ENCODE results near the gene MAP3K2.

MAP3K2 gene

GRCh38 chr2:127407091-127407490, 19.3 kb upstream of the MAP3K2 start:
- no peak for DNase-seq (ENCODE audit: low read depth in 2 of 2)

DNA sequence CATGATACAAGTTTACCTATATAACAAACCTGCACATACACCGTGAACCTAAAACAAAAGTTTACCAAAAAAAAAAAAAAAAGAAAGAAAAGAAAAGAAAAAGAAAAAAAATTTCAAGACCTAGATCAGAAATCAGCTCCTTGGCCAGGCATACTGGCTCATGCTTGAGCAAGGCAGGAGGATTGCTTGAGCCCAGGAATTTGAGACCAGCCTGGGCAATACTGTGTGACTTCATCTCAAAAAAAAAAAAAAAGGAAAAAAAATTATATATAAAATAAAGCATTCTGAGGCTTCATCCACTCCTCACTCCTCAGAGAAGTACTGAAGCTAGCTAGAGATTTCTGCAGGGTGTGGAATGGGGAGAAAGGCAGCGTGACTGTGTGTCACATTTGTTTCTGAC, 18.7 kb upstream of the MAP3K2 start:
- DNase-seq (ENCODE audit: low read depth in 2 of 2): no peak

- no peak for DNase-seq (ENCODE audit: low read depth in 2 of 2)
Measured at GRCh38 chr2:127405255-127405610, 17.5 kb upstream of the MAP3K2 start.

DNA sequence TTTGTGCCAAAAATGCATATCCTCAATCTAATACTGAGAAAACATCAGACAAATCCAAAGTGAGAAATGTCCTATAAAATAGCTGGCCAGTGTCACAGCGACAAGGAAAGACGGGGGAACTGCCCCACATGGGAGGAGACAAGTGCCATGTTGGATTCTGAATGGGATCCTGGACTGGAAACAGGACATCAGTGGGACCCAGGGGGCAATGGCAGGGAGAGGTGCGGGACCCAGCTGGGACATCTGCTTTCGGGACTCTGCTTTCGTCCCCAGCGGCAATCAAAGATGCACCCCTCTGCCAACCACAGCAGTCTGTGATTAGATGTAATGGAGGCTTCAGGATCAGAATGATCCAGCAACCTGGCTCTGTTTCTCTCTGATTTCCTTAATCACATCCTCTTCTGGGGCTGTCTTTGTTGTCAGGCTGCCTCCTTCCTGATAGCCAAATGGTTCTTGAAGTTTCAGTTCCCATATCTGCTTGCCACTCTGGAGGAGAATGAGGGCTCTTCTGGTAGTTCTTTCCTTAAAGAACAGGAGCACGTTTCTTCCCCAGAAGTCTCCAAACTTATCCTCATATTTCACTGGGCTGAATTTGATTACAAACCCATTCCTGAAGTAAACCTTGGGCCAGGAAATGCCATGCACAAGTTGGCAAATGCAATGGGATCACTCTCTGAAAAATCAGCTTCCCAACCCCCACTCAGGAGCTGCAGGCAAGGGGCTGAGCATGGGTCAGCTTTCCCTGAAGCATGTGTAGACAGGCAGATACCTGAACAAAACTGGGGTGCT, 16.9 kb upstream of the MAP3K2 start:
- no peak for DNase-seq (ENCODE audit: low read depth in 2 of 2)

- DNase-seq (ENCODE audit: low read depth in 2 of 2): no peak
Measured at GRCh38 chr2:127403460-127403859, 15.7 kb upstream of the MAP3K2 start.

DNA sequence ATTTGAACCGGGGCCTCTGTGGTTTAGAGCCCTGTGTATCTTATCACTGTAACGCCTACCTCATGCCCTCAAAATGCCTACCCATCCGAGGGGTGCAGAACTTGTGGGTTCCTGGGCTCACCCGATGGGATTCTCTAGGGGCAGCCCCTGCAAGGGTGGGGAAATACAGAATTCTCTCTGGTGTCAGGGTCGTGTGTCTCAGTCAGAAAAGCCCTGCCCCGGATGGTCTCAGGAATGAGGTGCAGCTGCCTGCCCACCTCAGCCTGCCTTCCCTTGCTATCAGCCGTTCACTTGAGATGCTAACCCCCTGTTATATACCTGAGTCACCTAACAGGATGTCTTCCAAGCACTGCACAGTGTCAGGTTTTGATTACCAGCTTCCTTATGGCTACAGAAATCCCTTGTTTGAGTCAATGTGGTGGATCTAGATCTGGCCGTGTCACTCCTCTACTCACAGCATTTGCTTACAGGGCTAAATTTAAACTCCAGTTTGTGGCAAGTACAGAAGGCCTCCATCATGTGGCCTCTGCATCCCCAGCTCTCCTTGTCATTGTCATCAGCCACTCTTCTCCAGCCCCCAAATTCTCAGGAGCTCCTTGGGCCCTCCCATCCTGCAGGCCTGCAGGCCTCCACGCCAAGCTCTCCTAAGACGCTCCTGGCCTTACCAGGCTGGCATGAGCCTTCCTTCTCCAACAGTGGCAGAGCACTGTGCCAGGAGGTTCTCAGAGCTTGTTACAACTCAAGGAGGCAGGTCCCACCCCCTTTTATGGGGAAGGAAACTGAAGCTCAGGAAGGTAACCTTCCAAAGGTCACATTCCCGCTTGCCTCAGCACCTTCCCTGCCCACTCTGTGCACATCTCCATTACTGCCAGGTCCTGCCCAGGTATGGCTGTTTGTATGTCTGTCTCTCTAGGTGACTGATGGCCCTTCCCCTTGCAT, 14.3 kb upstream of the MAP3K2 start:
- no peak for DNase-seq (ENCODE audit: low read depth in 2 of 2)

- no peak for DNase-seq (ENCODE audit: low read depth in 2 of 2)
Measured at GRCh38 chr2:127400897-127401756, 13.4 kb upstream of the MAP3K2 start.

GRCh38 chr2:127400533-127400896, 12.7 kb upstream of the MAP3K2 start:
- no peak for DNase-seq (ENCODE audit: low read depth in 2 of 2)

DNA sequence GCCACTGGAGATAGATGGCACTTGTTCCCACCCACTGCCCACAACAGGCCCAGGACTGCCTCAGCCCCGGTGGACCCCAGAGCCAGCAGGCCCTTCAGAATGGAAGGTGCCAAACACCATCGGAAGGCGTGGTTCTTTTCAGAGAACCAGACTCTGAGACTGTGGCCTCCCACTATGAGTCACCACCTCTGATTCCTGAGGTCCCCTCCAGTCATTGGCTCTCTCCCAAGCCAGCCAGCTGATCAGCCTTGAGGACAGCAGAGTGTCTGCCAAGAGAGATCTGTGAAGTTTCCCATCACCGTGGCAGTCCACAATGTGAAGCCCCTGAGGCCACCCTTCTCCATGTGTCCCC, 10.4 kb upstream of the MAP3K2 start:
- DNase-seq (ENCODE audit: low read depth in 2 of 2): peak in 1 of 2 donors; percentile 30

DNA sequence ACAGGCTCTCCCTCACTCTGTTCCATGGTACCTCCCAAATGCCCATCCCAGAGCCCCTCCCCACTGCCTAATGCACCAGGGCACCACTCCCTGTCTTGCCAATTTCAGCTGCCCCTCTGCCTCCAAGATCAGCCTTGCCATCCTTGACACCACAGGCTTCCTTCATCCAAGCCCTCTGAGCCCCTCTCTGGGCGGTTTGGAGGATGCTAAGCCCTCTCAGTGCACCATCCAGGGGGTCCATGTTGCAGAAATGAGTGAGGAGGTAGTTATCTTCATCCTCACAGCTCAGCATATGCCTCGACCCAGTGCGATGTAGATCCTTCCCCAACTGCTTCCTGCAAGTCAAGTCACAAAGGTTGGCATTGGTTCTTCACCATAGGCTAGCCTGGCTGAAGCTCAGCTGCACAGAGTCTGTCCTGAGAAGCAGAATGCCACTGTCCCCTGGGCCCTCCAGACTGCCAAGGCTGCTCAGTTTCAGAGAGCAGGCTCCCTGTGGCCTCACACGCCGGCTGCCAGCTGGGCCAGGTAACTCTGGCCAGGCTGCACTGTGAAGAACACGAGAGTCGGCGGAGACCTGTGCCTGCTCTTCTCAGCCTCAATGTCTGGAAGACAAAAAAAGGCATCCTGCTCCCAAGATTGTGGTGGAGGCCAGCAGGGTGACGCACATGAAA, 9.9 kb upstream of the MAP3K2 start:
- no peak for DNase-seq (ENCODE audit: low read depth in 2 of 2)

DNA sequence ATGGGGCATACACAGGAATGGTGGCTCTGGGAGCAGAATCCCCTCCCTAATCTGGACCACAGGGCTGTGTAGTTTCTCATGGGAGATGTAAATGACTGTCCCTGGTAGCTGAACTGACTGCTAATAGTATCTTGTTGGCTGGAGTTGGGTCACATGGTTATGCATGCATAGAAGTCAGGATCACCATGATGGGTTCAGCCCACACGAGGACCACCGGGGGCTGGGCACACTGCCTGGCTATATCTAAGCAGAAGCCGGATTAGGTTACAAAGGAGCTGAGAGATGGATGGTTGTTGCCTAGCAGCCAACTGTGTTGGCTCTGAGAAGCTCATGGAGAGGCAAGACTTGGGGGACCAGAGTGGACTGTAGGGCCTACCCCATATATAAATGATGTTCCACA, 6.7 kb upstream of the MAP3K2 start:
- no peak for DNase-seq (ENCODE audit: low read depth in 2 of 2)

- DNase-seq (ENCODE audit: low read depth in 2 of 2): no peak
Measured at GRCh38 chr2:127392828-127393578, 5.2 kb upstream of the MAP3K2 start.

DNA sequence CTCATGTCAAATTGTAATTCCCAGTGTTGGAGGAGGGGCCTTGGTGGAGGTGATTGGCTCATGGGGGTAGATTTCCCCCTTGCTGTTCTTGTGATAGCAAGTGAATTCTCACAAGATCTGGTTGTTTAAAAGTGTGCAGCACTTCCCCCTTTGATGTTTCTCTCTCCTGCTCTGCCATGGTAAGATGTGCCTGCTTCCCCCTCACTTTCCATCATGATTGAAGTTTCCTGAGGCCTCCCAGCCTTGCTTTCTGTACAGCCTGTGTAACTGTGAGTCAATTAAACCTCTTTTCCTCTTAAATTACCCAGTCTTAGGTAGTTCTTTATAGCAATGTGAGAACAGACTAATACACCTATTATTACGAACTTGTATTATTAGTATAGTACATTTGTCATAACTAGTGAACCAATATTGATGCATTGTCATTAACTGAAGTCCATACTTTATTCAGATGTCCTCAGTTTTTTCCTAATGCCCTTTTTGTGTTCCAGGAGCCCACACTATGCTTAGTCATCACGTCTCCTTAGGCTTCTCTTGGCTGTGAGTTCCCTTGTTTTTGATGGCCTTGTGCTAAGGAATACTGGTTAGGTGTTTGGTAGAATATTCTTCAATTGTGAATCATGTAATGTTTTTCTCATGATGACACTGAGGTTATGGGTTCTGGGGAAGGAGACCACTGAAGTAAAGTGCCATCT, 4.5 kb upstream of the MAP3K2 start:
- DNase-seq (ENCODE audit: low read depth in 2 of 2): no peak

DNA sequence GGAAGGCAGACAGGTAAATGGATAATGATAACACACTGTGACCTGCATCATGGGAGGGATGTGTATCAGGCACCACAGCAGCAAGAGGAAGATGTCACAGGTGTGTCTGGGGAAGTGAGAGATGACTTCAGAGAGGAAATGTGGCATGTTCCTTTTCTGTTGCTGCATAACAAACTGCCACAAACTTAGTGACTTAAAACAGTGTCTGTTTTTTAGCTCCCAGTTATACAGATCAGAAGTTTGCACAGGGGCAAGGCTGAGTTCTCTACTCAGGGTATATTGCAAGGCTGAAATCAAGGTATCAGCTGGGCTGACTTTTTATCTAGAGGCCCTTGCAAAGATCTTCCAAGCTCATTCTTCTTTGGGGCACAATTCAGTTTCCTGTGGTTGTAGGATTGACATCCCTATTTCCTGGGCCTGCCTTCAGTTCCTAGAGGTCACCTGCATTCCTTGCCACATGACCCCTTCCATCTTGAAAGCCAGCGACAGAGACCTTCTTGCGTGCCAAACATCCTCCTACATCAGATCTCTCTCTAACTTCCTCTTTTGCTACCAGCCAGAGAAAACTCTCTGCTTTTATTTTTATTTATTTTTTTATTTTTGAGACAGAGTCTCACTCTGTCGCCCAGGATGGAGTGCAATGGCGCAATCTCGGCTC, 2.1 kb upstream of the MAP3K2 start:
- DNase-seq (ENCODE audit: low read depth in 2 of 2): no peak

DNA sequence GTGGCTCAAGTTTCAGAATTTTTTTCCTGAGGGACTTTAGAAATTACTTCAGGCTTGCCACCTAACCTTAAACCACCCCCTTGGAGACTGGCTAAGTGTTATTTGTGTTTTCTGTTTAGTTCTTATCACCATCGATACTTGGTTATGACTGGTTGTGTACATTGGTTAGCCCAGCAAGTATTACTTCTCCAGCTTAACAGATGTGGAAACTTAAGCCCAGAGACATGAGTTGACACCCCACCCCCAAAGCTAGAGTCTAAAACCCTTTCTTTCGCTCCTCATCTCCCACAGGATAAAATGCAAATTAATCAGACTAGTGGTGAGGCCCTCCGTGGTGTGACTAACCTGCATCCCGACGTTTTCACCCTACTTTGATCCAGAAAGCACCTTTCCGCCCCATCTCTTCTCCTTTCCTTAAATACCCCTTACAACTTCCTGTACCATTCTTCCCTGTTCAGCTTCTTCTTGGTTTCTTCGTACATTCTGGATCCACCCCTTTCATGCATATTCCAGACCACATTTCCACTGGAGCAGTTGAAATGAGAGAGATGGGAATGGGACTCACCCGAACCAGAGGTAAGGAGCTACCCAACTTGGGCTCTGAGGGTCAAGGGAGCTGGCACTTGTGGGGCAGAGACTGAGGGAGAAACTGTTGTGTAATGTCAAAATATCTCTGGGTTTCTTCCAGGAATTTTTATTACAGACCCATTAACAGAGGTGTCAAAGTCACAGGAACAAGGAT, 819 bp upstream of the MAP3K2 start:
- DNase-seq (ENCODE audit: low read depth in 2 of 2): no peak

DNA sequence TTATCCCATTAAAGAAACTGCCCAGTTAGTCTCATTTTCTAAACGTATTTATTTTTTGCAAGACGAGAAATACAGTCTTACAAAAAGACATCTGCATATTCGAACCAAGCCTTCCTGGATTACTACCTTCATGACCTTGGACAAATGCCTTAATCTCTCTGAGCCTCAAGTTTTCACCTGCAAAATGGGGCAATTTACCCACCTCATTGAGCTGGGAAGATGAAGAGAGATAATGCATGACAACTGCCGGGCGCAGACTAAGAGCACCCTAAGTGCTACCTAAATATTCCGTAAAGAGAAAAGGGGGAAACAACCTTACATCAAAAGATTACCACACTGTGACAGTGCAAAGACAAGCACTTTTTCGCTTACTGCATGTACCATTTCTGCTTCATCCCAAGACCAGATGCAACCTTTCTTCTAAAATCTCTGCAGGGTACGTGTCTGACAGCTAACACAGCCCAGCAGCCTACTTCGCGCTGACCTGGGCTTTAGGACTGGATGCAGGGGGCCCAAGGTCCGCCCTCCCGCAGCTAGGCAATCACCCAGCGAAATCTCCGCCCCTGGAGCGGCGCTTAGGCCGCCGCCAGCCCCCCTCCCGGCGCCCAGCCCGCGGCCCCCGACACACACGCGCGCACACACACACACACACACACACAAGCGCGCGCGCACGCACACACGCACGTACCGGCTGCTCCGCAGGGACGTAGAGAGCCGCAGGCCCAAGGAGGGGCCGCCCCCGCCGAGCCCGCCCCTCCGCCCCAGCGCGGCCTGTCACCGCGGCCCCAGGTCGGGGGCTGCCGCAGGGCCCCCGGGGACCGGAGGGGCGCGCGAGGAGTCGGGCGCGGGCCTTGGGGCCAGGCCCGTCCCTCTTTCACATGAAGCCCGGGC, 766 bp downstream of the MAP3K2 start:
- DNase-seq (ENCODE audit: low read depth in 2 of 2): peak; percentile 48 to 64

DNA sequence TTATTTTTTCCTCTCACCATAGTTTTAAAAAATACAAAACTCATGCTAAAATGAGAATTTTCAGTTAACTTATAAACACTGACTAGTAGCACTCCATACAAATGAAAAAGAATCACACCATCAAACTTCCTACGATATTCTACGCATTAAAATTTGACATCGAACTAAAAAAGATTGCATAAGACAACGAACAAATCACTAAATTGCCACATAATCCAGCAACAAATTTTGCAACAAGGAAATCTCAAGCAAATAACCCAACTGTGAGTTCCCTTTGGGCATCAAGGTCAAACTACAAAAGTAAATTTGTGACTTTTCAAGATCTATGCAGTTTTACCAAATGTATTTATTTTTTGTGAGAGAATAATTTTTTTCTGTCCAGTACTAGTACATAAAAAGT, 1.5 kb downstream of the MAP3K2 start:
- no peak for DNase-seq (ENCODE audit: low read depth in 2 of 2)

DNA sequence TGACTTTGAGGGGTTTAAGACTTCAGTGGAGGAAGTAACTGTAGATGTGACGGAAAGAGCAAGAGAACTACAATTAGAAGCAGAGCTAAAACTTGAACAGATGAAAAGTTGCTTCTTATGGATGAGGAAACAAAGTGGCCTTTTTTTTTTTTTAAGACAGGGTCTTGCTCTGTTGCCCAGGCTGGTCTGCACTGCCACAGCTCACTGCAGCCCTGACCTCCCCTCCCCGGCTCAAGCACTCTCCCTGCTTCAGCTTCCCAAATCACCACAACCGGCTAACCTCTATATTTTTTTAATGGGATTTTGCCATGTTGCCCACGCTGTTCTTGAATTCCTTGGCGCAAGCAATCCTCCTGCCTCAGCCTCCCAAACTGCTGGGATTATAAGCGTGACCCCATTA, 3.2 kb downstream of the MAP3K2 start:
- no peak for DNase-seq (ENCODE audit: low read depth in 2 of 2)
